DOHH2 (cell line): ENCODE measurements around the gene AKAP7.

Experiments used
- EZH2phosphoT487 ChIP-seq: fragments of 200-600 bp; sonication (generic); IDR thresholded peaks from 2 replicates; pipeline ENCODE4 v1.6.1; 2017; ENCODE audit warnings: borderline replicate concordance, mild to moderate bottlenecking, antibody characterized with exemption, low read length, moderate library complexity, mixed read lengths
- TF ChIP-seq, protein P1 (sequence below): fragments of 200-600 bp; sonication (generic); IDR thresholded peaks from one replicate; pipeline ENCODE4 v1.5.1; 2014; ENCODE audit warnings: antibody characterized with exemption, mild to moderate bottlenecking, low read depth, low read length; ENCODE audit not compliant: poor library complexity, severe bottlenecking

DNA sequence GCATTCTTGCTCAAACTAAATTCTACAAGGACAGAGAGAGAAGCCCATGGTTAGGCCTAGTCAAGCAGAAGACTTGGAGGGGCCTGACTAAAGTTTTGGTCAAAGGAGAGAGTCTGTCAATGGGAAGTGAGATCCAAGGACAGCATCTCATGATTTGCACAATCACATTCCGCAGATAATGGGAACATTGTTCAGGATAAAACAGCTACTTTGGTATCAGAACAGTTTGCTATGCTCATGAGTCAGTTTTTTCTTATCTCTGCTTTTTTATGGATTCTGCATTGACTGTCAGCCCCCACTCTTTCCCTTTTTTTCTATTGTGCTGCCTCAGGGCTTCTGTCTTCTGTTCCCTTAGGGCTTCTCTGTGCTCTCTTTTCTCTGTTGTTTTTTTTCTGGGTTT is 28.6 kb downstream of the AKAP7 start:
- TF ChIP-seq, protein P1, sequence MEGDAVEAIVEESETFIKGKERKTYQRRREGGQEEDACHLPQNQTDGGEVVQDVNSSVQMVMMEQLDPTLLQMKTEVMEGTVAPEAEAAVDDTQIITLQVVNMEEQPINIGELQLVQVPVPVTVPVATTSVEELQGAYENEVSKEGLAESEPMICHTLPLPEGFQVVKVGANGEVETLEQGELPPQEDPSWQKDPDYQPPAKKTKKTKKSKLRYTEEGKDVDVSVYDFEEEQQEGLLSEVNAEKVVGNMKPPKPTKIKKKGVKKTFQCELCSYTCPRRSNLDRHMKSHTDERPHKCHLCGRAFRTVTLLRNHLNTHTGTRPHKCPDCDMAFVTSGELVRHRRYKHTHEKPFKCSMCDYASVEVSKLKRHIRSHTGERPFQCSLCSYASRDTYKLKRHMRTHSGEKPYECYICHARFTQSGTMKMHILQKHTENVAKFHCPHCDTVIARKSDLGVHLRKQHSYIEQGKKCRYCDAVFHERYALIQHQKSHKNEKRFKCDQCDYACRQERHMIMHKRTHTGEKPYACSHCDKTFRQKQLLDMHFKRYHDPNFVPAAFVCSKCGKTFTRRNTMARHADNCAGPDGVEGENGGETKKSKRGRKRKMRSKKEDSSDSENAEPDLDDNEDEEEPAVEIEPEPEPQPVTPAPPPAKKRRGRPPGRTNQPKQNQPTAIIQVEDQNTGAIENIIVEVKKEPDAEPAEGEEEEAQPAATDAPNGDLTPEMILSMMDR, result no peak
- no peak for TF ChIP-seq EZH2phosphoT487
